Urinary bladder (tissue), 4 donors: Measurements from ENCODE around the gene SLC4A11. TPM values are rescaled to one million over a fixed set of nuclear protein-coding genes. Genes with fewer than 3 reads are reported as not detected.
A peak's percentile ranks its signal among the peaks of the same experiment; 100 is the strongest.

Experiments
- DNase-seq: peaks from one replicate; pipeline ENCODE4 v3.0.0-alpha.2; 2015; ENCODE audit errors: extremely low spot score
- H3K27ac ChIP-seq: one replicate; pipeline ENCODE4 v1.5.1; 2013; ENCODE audit warnings: low read depth, mild to moderate bottlenecking, moderate library complexity
- H3K36me3 ChIP-seq: one replicate; pipeline ENCODE4 v1.6.1; 2013; ENCODE audit warnings: mild to moderate bottlenecking, moderate library complexity; ENCODE audit not compliant: insufficient read depth
- H3K4me1 ChIP-seq: one replicate; pipeline ENCODE4 v1.6.1; 2013; ENCODE audit warnings: mild to moderate bottlenecking, moderate library complexity; ENCODE audit not compliant: insufficient read depth
- H3K4me3 ChIP-seq: one replicate; pipeline ENCODE4 v1.5.1; 2013; ENCODE audit warnings: low read depth, low read length
- WGBS: extraction: QIAGEN DNeasy Blood & Tissue Kit; methylation state at CpG from one replicate; pipeline ENCODE4 v1.1.7; 2013; 5-methylcytosine and 5-hydroxymethylcytosine counted together
- polyA plus RNA-seq: library from polyadenylated mRNA; stranded (reverse); fragments of 200-250 nt; gene quantifications from one replicate; pipeline ENCODE4 v1.2.3, GENCODE V29; 2013
- total RNA-seq: library from RNA; depleted of rRNA; stranded (reverse); fragments of >200 nt; gene quantifications from one replicate; pipeline ENCODE4 v1.2.3, GENCODE V29; 2014
- donor health status: healthy with polysubstance abuse.
- donor health status: healthy.

The SLC4A11 gene
- total RNA-seq (0.37 TPM), polyA plus RNA-seq (1.8 TPM)

GRCh38 chr20:3239026-3239866 is at the start of gene SLC4A11:
SLC4A11 (minus strand) TSS chr20:3239190; CDS start chr20:3239137, 53 bp downstream.
- no peak for DNase-seq

GRCh38 chr20:3283222-3283820 is 44.3 kb upstream of the SLC4A11 start:
- 89% methylated on average over 7 of the region's 7 CpGs for WGBS
- no peak for DNase-seq
- Histone ChIP-seq H3K4me1 (no peaks in the 10 kb centered on the region), H3K27ac (no peak overlapping the region), H3K4me3 (no peak overlapping the region), H3K36me3 (no peaks in the 10 kb centered on the region)

More at GRCh38 chr20:3239026-3239866, at the start of gene SLC4A11:
- no peaks in the 10 kb centered on the region for H3K4me1 ChIP-seq
- under 1% methylated on average over 107 of the region's 107 CpGs for WGBS
- H3K27ac ChIP-seq = no peak within 1 kb of the TSS
- no peaks in the 10 kb centered on the region for H3K36me3 ChIP-seq
- peak within 1 kb of the TSS; percentile 70 for H3K4me3 ChIP-seq

DNA sequence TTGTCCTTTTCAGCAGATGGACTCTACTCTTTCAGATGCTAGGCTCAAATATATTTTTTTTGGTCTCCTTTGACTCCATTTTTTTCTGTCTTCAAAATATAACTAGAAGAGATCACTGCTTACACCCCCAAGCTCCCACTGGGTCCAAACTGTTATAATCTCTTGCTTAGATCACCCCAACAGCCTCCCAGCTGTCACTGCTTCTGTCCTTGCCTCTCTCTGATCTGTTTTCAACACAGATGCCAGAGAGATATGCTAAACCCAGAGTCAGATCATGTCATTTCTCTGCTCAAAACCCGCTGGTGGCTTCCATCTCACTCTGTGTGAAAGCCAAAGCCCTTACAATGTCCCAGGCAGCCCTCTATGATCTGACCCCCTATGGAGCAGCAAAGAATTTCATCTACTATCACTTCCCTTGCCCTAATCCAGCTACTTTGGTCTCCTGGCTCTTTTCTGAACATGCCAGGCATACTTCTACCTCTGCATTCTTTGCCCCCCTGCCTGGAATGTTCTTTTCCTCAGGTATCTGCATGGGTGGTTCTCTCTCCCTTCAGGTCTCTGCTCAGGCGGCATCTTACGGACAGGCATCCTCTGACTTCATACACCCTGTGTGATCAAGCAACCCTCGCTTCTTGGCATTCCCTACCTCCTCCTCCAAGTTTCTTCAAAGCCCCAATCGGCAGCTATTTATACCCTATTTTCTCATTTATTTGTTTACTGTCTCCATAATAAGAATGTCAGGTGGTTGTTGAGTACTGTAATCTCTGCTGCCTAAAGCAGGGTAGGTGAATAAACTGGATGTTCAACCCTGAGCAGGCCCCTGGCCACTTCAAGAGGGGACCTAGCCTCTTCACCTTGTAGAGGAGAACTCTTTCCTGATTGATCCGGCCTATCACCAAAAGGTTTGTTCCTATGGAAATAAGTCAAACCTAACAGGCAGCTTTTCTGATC is 43.6 kb upstream of the SLC4A11 start:
- WGBS = 92% methylated on average over 6 of the region's 6 CpGs
- Histone ChIP-seq H3K27ac (no peak overlapping the region), H3K4me3 (no peak overlapping the region), H3K4me1 (no peaks in the 10 kb centered on the region), H3K36me3 (peaks cover 3% of the 10 kb centered on the region)
- no peak for DNase-seq

DNA sequence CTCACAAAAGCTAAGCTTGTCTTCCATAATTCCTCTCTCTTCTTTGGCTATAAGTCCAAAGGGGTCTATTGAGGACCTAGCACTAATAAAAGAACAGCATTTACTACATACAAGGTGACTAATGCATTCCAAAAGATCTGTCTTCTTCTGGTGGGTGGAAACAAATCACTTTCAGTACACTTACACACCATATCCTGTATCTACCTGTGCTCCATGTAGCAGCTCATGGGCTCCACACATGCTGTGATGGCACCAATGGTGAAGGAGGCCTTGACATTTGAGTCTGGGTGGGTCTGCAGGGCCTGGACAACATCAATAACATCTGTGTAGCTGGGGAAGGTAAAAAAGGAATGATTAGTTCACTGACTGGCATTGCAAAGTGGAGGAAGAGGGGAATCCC is 42.4 kb upstream of the SLC4A11 start:
- H3K27ac ChIP-seq = no peak overlapping the region
- H3K36me3 ChIP-seq = peaks cover 3% of the 10 kb centered on the region
- no peaks in the 10 kb centered on the region for H3K4me1 ChIP-seq
- DNase-seq = no peak
- H3K4me3 ChIP-seq = no peak overlapping the region

GRCh38 chr20:3279761-3280160 is 40.8 kb upstream of the SLC4A11 start:
- DNase-seq = no peak
- H3K4me1 ChIP-seq = no peaks in the 10 kb centered on the region
- WGBS = 97% methylated on average over 1 of the region's 1 CpG
- H3K27ac ChIP-seq = no peak overlapping the region
- H3K36me3 ChIP-seq = peaks cover 3% of the 10 kb centered on the region
- no peak overlapping the region for H3K4me3 ChIP-seq

- Histone ChIP-seq H3K36me3 (peaks cover 3% of the 10 kb centered on the region), H3K4me1 (no peaks in the 10 kb centered on the region), H3K27ac (no peak overlapping the region), H3K4me3 (no peak overlapping the region)
- 93% methylated on average over 7 of the region's 7 CpGs for WGBS
- DNase-seq = no peak
Measured at GRCh38 chr20:3277686-3278465, 38.9 kb upstream of the SLC4A11 start.

GRCh38 chr20:3276680-3277015 is 37.7 kb upstream of the SLC4A11 start:
- Histone ChIP-seq H3K27ac (no peak overlapping the region), H3K4me3 (no peak overlapping the region), H3K36me3 (peaks cover 3% of the 10 kb centered on the region), H3K4me1 (no peaks in the 10 kb centered on the region)
- DNase-seq = no peak
- WGBS = 43% methylated on average over 1 of the region's 1 CpG

- H3K4me3 ChIP-seq = no peak overlapping the region
- H3K36me3 ChIP-seq = peaks cover 3% of the 10 kb centered on the region
- DNase-seq = no peak
- H3K4me1 ChIP-seq = no peaks in the 10 kb centered on the region
- no peak overlapping the region for H3K27ac ChIP-seq
- 90% methylated on average over 2 of the region's 2 CpGs for WGBS
Measured at GRCh38 chr20:3275966-3276679, 37.1 kb upstream of the SLC4A11 start.

DNA sequence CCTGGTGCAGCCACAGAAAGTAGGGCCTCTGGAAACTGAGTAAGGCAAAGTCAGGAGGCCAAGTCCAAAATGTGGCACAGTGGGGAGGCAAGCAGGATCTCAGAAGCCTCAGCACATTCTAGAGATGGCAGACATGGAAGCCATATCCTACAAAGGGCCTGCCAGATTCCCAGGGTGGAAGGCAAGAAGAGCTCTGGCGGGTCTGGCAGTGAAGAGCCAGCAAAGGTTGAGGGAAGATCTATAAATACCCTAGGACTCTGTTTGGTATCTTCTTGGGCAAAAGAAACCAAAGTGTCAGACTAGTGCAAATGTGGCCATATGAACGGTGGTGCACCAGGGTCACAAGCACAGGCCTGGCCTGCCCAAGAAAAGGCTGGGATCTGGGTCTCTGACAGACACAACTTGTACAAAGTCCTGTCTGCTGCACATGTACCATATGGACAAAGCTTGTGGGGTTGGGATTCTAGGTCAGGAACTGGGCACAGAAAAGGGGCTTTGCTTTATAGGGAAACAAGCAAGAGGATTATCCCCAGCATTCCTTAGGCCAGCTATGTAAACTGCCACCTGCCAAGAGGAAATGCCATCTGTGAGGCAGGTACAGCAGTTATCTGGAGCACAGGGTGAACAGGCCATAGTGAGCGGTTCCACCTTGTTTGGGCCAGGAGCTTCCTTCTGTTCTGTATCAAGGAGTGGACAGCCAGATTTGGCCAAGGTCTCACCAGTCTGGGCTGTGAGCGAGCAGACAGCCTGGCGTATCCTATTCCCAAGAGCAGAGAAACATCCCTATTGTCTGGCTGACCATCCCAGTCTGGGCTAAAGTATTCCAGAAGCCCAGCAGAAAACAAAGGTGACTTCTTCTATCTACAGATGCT is 36.3 kb upstream of the SLC4A11 start:
- Histone ChIP-seq H3K4me3 (no peak overlapping the region), H3K27ac (no peak overlapping the region), H3K36me3 (peaks cover 3% of the 10 kb centered on the region), H3K4me1 (no peaks in the 10 kb centered on the region)
- WGBS = 90% methylated on average over 5 of the region's 5 CpGs
- no peak for DNase-seq

- 94% methylated on average over 4 of the region's 4 CpGs for WGBS
- no peak overlapping the region for H3K27ac ChIP-seq
- no peak for DNase-seq
- peaks cover 6% of the 10 kb centered on the region for H3K36me3 ChIP-seq
- no peaks in the 10 kb centered on the region for H3K4me1 ChIP-seq
- no peak overlapping the region for H3K4me3 ChIP-seq
Measured at GRCh38 chr20:3273371-3273770, 34.4 kb upstream of the SLC4A11 start.

- H3K36me3 ChIP-seq = peaks cover 7% of the 10 kb centered on the region
Measured at GRCh38 chr20:3270051-3270450, 31.1 kb upstream of the SLC4A11 start.

DNA sequence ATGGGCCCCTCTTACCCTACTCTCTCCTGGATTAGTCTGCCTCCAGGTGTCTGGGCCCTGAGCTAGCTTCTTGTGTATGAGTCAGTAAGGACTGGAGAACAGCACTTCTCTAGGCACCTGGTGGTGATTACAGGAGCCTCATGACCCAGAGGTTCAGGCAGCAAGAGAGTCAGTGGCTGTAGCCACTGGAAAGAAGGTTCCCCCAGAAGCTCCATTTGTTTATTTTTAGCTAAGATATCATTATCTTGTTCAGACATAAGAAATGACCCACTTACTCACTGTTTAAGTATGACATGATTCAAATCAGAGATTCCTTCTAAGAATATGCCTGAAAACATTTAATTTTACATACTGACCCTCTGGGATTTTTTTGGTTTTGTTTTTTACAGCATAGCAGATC is 23.6 kb upstream of the SLC4A11 start:
- Histone ChIP-seq H3K4me3 (no peak overlapping the region), H3K27ac (no peak overlapping the region), H3K4me1 (no peaks in the 10 kb centered on the region), H3K36me3 (peaks cover 7% of the 10 kb centered on the region)
- DNase-seq = no peak

More at GRCh38 chr20:3270051-3270450, 31.1 kb upstream of the SLC4A11 start:
- H3K4me3 ChIP-seq = no peak overlapping the region
- no peaks in the 10 kb centered on the region for H3K4me1 ChIP-seq
- WGBS = 96% methylated on average over 4 of the region's 4 CpGs
- no peak for DNase-seq
- no peak overlapping the region for H3K27ac ChIP-seq
